ENCODE measurements around the gene GGT5. TPM values are rescaled to one million over a fixed set of nuclear protein-coding genes. Genes with fewer than 3 reads are reported as not detected.

GGT5 gene
- total and polyA plus RNA-seq, 2 of the 13 experiments (the other 11 are each of a cell fraction or from before 2014, with no cell fraction given): 0.69 to 3.1 TPM

DNA sequence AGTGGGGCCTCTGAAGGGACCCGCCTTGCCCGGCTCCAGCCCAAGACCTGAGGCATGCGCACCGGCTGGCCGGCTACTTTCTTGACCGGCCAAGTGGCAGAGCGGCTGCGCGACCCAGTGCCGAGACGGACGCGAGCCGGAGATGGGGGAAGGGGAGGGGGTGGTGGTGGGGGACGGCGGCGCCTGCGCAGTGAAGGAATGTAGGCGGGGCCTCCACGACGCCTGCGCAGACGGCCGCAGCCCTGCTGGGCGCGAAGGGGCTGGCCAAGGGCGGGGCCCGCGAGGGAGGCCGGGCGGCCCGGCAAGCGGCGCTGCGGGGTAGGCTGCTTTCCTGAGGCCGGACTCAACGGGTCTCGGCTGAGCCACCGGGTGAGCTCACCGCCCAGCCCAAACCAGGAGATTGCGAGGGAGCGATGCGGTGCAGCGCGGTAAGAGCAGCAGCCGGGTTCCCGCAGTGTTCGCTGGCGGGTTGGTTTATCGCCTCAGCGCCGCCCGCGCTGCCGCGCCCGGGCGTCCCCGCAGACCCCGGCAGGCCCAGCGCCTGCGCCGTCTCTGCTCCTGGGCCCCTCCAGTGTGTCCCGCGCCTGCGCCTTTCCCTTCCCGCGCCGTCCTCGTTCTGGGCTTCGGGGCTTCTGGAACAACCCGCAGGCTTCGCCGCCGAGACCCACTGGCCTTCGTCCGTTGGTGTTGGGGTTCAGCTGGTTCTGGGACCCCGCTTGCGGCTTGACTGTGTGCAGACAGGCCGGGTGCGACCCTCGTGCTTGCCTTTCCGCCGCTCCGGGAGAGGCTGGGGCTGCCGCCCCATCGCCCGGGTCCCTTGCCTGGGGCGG, 25.9 kb upstream of the GGT5 start, which contains the start of gene SPECC1L (continued):
- TF ChIP-seq, protein P1, sequence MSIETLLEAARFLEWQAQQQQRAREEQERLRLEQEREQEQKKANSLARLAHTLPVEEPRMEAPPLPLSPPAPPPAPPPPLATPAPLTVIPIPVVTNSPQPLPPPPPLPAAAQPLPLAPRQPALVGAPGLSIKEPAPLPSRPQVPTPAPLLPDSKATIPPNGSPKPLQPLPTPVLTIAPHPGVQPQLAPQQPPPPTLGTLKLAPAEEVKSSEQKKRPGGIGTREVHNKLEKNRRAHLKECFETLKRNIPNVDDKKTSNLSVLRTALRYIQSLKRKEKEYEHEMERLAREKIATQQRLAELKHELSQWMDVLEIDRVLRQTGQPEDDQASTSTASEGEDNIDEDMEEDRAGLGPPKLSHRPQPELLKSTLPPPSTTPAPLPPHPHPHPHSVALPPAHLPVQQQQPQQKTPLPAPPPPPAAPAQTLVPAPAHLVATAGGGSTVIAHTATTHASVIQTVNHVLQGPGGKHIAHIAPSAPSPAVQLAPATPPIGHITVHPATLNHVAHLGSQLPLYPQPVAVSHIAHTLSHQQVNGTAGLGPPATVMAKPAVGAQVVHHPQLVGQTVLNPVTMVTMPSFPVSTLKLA (IDR thresholded peaks at IDR 0.05): no peak
- no peak for TF ChIP-seq ZNF326 (CRISPR knock-in tag; IDR thresholded peaks at IDR 0.05; ENCODE audit: borderline replicate concordance)
- TF ChIP-seq, protein P2, sequence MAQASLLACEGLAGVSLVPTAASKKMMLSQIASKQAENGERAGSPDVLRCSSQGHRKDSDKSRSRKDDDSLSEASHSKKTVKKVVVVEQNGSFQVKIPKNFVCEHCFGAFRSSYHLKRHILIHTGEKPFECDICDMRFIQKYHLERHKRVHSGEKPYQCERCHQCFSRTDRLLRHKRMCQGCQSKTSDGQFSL (CRISPR knock-in tag; IDR thresholded peaks at IDR 0.05): no peak
- TF ChIP-seq, protein P3, sequence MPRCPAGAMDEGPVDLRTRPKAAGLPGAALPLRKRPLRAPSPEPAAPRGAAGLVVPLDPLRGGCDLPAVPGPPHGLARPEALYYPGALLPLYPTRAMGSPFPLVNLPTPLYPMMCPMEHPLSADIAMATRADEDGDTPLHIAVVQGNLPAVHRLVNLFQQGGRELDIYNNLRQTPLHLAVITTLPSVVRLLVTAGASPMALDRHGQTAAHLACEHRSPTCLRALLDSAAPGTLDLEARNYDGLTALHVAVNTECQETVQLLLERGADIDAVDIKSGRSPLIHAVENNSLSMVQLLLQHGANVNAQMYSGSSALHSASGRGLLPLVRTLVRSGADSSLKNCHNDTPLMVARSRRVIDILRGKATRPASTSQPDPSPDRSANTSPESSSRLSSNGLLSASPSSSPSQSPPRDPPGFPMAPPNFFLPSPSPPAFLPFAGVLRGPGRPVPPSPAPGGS (CRISPR knock-in tag; IDR thresholded peaks at IDR 0.05): peak; percentile 73; the same call in 1 of the 2 replicates
- no peak for TF ChIP-seq MIXL1 (CRISPR knock-in tag; IDR thresholded peaks at IDR 0.05)
- no peak for TF ChIP-seq MTA3 (CRISPR knock-in tag; IDR thresholded peaks at IDR 0.05)
- TF ChIP-seq, protein P4, sequence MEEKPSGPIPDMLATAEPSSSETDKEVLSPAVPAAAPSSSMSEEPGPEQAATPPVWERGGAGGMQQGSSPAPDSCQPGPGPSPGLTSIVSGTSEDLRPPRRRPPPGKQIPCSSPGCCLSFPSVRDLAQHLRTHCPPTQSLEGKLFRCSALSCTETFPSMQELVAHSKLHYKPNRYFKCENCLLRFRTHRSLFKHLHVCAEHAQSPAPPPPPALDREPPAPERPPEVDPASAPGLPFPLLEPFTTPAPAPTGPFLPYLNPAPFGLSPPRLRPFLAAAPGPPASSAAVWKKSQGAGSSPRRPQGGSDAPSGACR (CRISPR knock-in tag; IDR thresholded peaks at IDR 0.05): peak; percentile 75; the same call in 1 of the 2 replicates
- TF ChIP-seq, protein P5, sequence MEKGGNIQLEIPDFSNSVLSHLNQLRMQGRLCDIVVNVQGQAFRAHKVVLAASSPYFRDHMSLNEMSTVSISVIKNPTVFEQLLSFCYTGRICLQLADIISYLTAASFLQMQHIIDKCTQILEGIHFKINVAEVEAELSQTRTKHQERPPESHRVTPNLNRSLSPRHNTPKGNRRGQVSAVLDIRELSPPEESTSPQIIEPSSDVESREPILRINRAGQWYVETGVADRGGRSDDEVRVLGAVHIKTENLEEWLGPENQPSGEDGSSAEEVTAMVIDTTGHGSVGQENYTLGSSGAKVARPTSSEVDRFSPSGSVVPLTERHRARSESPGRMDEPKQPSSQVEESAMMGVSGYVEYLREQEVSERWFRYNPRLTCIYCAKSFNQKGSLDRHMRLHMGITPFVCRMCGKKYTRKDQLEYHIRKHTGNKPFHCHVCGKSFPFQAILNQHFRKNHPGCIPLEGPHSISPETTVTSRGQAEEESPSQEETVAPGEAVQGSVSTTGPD (CRISPR knock-in tag; IDR thresholded peaks at IDR 0.05): no peak
- TF ChIP-seq ZNF790 (CRISPR knock-in tag; IDR thresholded peaks at IDR 0.05; ENCODE audit: borderline replicate concordance): no peak
- TF ChIP-seq PTBP1 (IDR thresholded peaks at IDR 0.05; ENCODE audit: low read depth, low read length, poor library complexity, severe bottlenecking): no peak
- TF ChIP-seq SOX6 (IDR thresholded peaks at IDR 0.05): no peak
- TF ChIP-seq SOX6 (CRISPR knock-in tag; IDR thresholded peaks at IDR 0.05): peak; percentile 59
- TF ChIP-seq HMG20B (CRISPR knock-in tag; conservative IDR thresholded peaks at IDR 0.05): 0 out of 2 replicates have a peak, but pooled peaks have one; percentile 58
- no peak for TF ChIP-seq ZKSCAN5 (CRISPR knock-in tag; IDR thresholded peaks at IDR 0.05)
- TF ChIP-seq, protein P6, sequence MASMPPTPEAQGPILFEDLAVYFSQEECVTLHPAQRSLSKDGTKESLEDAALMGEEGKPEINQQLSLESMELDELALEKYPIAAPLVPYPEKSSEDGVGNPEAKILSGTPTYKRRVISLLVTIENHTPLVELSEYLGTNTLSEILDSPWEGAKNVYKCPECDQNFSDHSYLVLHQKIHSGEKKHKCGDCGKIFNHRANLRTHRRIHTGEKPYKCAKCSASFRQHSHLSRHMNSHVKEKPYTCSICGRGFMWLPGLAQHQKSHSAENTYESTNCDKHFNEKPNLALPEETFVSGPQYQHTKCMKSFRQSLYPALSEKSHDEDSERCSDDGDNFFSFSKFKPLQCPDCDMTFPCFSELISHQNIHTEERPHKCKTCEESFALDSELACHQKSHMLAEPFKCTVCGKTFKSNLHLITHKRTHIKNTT (CRISPR knock-in tag; IDR thresholded peaks at IDR 0.05): no peak
- TF ChIP-seq ATAD3A (CRISPR knock-in tag; IDR thresholded peaks at IDR 0.05): no peak
- TF ChIP-seq ZSCAN22 (CRISPR knock-in tag; IDR thresholded peaks at IDR 0.05): peak; percentile 17; the same call in 1 of the 2 replicates
- TF ChIP-seq SUZ12 (IDR thresholded peaks at IDR 0.05; ENCODE audit: low read depth, low read length): no peak
- TF ChIP-seq SNAPC2 (CRISPR knock-in tag; IDR thresholded peaks at IDR 0.05): no peak; the same call in 1 of the 2 replicates
- peak; percentile 81 for TF ChIP-seq ZNF343 (CRISPR knock-in tag; IDR thresholded peaks at IDR 0.05)
- TF ChIP-seq PAWR (CRISPR knock-in tag; IDR thresholded peaks at IDR 0.05; ENCODE audit: borderline replicate concordance): no peak

Measured in HepG2 (cell line).